GM21526 (cell line): ENCODE measurements around the gene TNKS1BP1.
"Not testable (repeated sequence)": the region's sequence is repeated elsewhere in the genome, so short reads cannot be mapped to it uniquely, and the experiment has no call there.

Experiments used
- ATAC-seq: cut with Tn5 transposase; IDR thresholded peaks from one replicate; pipeline ENCODE4 v1.9.1; 2021; ENCODE audit warnings: moderate library complexity; ENCODE audit not compliant: unreplicated experiment, low FRiP score

The TNKS1BP1 gene

GRCh38 chr11:57353852-57354251, 29.1 kb upstream of the TNKS1BP1 start:
- no peak for ATAC-seq

- ATAC-seq: no peak
Observed at GRCh38 chr11:57353446-57353845, 28.7 kb upstream of the TNKS1BP1 start.

- ATAC-seq: no peak
Observed at GRCh38 chr11:57353036-57353435, 28.3 kb upstream of the TNKS1BP1 start.

- no peak for ATAC-seq
Observed at GRCh38 chr11:57349491-57350274, 24.9 kb upstream of the TNKS1BP1 start.

GRCh38 chr11:57348636-57349313, 24.0 kb upstream of the TNKS1BP1 start:
- no peak for ATAC-seq

GRCh38 chr11:57348052-57348451, 23.3 kb upstream of the TNKS1BP1 start:
- ATAC-seq: no peak

GRCh38 chr11:57347336-57347735, 22.6 kb upstream of the TNKS1BP1 start:
- no peak for ATAC-seq

- peak; percentile 76 for ATAC-seq
Observed at GRCh38 chr11:57345555-57346211, 20.9 kb upstream of the TNKS1BP1 start.

GRCh38 chr11:57344826-57345225, 20.1 kb upstream of the TNKS1BP1 start:
- no peak for ATAC-seq

- ATAC-seq: no peak
Observed at GRCh38 chr11:57343825-57344224, 19.1 kb upstream of the TNKS1BP1 start.

- ATAC-seq: no peak
Observed at GRCh38 chr11:57342702-57343101, 17.9 kb upstream of the TNKS1BP1 start.

- ATAC-seq: no peak
Observed at GRCh38 chr11:57341250-57341808, 16.6 kb upstream of the TNKS1BP1 start.

GRCh38 chr11:57340039-57340615, 15.4 kb upstream of the TNKS1BP1 start:
- ATAC-seq: no peak

GRCh38 chr11:57339328-57339727, 14.6 kb upstream of the TNKS1BP1 start:
- ATAC-seq: no peak

- no peak for ATAC-seq
Observed at GRCh38 chr11:57338142-57338541, 13.4 kb upstream of the TNKS1BP1 start, which contains the start of gene P2RX3. Gene P2RX3 (plus strand): TSS chr11:57338352. CDS start chr11:57338551, 199 bp downstream.

GRCh38 chr11:57336856-57337255, 12.1 kb upstream of the TNKS1BP1 start:
- not testable (repeated sequence) for ATAC-seq

GRCh38 chr11:57336111-57336666, 11.4 kb upstream of the TNKS1BP1 start:
- ATAC-seq: no peak

GRCh38 chr11:57335343-57336110, 10.8 kb upstream of the TNKS1BP1 start, which contains the start of gene SSRP1:
Gene SSRP1 (minus strand): TSS chr11:57335892. CDS start chr11:57335121, 771 bp downstream.
- ATAC-seq: peak; percentile 98

- no peak for ATAC-seq
Observed at GRCh38 chr11:57335023-57335342, 10.2 kb upstream of the TNKS1BP1 start.
